GM12878 (cell line): ENCODE data around the gene SGK2. TPM values are rescaled to one million over a fixed set of nuclear protein-coding genes. Genes with fewer than 3 reads are reported as not detected.

Experiments used
- BCL3 ChIP-seq: IDR thresholded peaks from 2 replicates; pipeline ENCODE4 v1.6.1; 2011; ENCODE audit warnings: borderline replicate concordance, low read depth, mild to moderate bottlenecking, moderate library complexity, low read length; ENCODE audit not compliant: insufficient read depth, poor library complexity, severe bottlenecking
- CHD2 ChIP-seq: IDR thresholded peaks from 2 replicates; pipeline ENCODE4 v1.6.1; 2011; ENCODE audit warnings: low read depth, low read length, improper control_type of control experiment, borderline replicate concordance
- CREB1 ChIP-seq: IDR thresholded peaks from 2 replicates; pipeline ENCODE4 v1.6.1; 2012; ENCODE audit warnings: low read depth, mild to moderate bottlenecking, inconsistent platforms
- E2F4 ChIP-seq: IDR thresholded peaks from 2 replicates; pipeline ENCODE4 v1.6.1; 2012; ENCODE audit warnings: low read depth, low read length, improper control_type of control experiment
- MLLT1 ChIP-seq: fragments of 450-650 bp; IDR thresholded peaks from 2 replicates; pipeline ENCODE4 v1.6.1; 2016; ENCODE audit warnings: mild to moderate bottlenecking
- SREBF2 ChIP-seq: IDR thresholded peaks from 2 replicates; pipeline ENCODE4 v1.6.1; 2012; ENCODE audit warnings: mild to moderate bottlenecking, low read length
- USF1 ChIP-seq: IDR thresholded peaks from 2 replicates; pipeline ENCODE4 v1.6.1; 2011; ENCODE audit warnings: borderline replicate concordance, low read depth, mild to moderate bottlenecking, moderate library complexity, mixed read lengths, low read length; ENCODE audit not compliant: insufficient read depth; ENCODE audit errors: extremely low read length
- ZBED1 ChIP-seq: IDR thresholded peaks from 2 replicates; pipeline ENCODE4 v1.6.1; 2016; ENCODE audit warnings: borderline replicate concordance
- polyA plus RNA-seq, 11 experiments: library from polyadenylated mRNA; depleted of rRNA in 4 of 11; unstranded in 6 of 11; stranded (reverse) in 5 of 11; fragments of >200 nt; fragmentation: Nextera tagmentation in 4 of 11; fragmentation: Illumina TruSeq in 1 of 11; extraction: Ambion mirVana in 4 of 11; extraction: Trizol in 1 of 11; gene quantifications; 1 replicate in 1 of 11; 2 replicates in 10 of 11; pipeline versions ENCODE4 v1.2.1 to v1.2.3, GENCODE V29; 2011 to 2016; ENCODE audit warnings: inconsistent platforms in 2 of 11, missing spikeins in 2 of 11, low read depth in 1 of 11
- total RNA-seq, 4 experiments: library from RNA; depleted of rRNA in 3 of 4; stranded (reverse); fragments of >200 nt in 3 of 4; fragmentation: Illumina TruSeq in 1 of 4; extraction: Trizol in 1 of 4; gene quantifications; 2 replicates each; pipeline versions ENCODE4 v1.2.1 to v1.2.3, GENCODE V29; 2013 to 2021

The SGK2 gene
- total and polyA plus RNA-seq, 10 of the 15 experiments (the other 5 are each of a cell fraction or from before 2014, with no cell fraction given), result 0.04 to 0.96 (median 0.22) TPM; not detected in 3

GRCh38 chr20:43584448-43585136 lies 25.8 kb downstream of the SGK2 start (continued):
- TF ChIP-seq MLLT1 (no peak), BCL3 (no peak), USF1 (no peak), SREBF2 (no peak), CREB1 (no peak), CHD2 (no peak), E2F4 (no peak), ZBED1 (no peak)
